Tibial nerve (tissue), 4 donors: ENCODE measurements around the gene KCNQ1. TPM values are rescaled to one million over a fixed set of nuclear protein-coding genes. Genes with fewer than 3 reads are reported as not detected.

Source experiments
- DNase-seq, 2 donors: peaks; one replicate each; pipeline ENCODE4 v3.0.0-alpha.2; 2019; ENCODE audit warnings: low spot score in 2 of 2
- H3K27ac ChIP-seq, 4 donors: fragments of 200-600 bp; sonication (generic) in 3 of 4; one replicate each; pipeline ENCODE4 v1.5.1; 2017 to 2019; ENCODE audit warnings: mild to moderate bottlenecking in 1 of 4
- H3K27me3 ChIP-seq, 2 donors: fragments of 200-600 bp; sonication (generic) in 1 of 2; one replicate each; pipeline versions ENCODE4 v1.5.1 to v1.6.0; 2017 to 2019
- H3K36me3 ChIP-seq, 3 donors: fragments of 200-600 bp; sonication (generic); one replicate each; pipeline ENCODE4 v1.5.1; 2018 to 2019
- H3K4me1 ChIP-seq, 4 donors: fragments of 200-600 bp; sonication (generic) in 3 of 4; one replicate each; pipeline ENCODE4 v1.5.1; 2017 to 2019
- H3K4me3 ChIP-seq, 4 donors: fragments of 200-600 bp; sonication (generic) in 3 of 4; one replicate each; pipeline ENCODE4 v1.5.1; 2017 to 2019; ENCODE audit warnings: mild to moderate bottlenecking in 1 of 4, moderate library complexity in 1 of 4
- H3K9me3 ChIP-seq, 4 donors: fragments of 200-600 bp; sonication (generic) in 3 of 4; one replicate each; pipeline ENCODE4 v1.5.1; 2017 to 2019
- EP300 ChIP-seq, 2 donors: sonication (generic); formaldehyde crosslinking; IDR thresholded peaks; one replicate each; pipeline ENCODE4 v1.6.1; 2017; ENCODE audit warnings: antibody characterized with exemption in 2 of 2, mild to moderate bottlenecking in 1 of 2
- POLR2A ChIP-seq, 2 donors: fragments of 450-650 bp; IDR thresholded peaks; one replicate each; pipeline ENCODE4 v1.6.1; 2017; ENCODE audit warnings: antibody characterized with exemption in 2 of 2, mild to moderate bottlenecking in 2 of 2, moderate library complexity in 2 of 2
- WGBS, 2 donors: methylation state at CpG; one replicate each; pipeline ENCODE4 v1.1.5; 2018; 5-methylcytosine and 5-hydroxymethylcytosine counted together
- total RNA-seq, 4 donors: library from RNA; depleted of rRNA; stranded (reverse); fragments of >200 nt; gene quantifications; one replicate each; pipeline ENCODE4 v1.1.0, GENCODE V29; 2016
- TF ChIP-seq, protein P1 (sequence below), 5 experiments: fragments of 200-600 bp in 3 of 5; fragments of 450-650 bp in 2 of 5; sonication (generic) in 3 of 5; IDR thresholded peaks; one replicate each; pipeline ENCODE4 v1.5.1; 2016 to 2019; ENCODE audit warnings: antibody characterized with exemption in 5 of 5, mild to moderate bottlenecking in 3 of 5, moderate library complexity in 2 of 5

Gene KCNQ1
- total RNA-seq, 4 donors from 2014 or later: 3.5 to 11.4 (median 7.5) TPM

DNA sequence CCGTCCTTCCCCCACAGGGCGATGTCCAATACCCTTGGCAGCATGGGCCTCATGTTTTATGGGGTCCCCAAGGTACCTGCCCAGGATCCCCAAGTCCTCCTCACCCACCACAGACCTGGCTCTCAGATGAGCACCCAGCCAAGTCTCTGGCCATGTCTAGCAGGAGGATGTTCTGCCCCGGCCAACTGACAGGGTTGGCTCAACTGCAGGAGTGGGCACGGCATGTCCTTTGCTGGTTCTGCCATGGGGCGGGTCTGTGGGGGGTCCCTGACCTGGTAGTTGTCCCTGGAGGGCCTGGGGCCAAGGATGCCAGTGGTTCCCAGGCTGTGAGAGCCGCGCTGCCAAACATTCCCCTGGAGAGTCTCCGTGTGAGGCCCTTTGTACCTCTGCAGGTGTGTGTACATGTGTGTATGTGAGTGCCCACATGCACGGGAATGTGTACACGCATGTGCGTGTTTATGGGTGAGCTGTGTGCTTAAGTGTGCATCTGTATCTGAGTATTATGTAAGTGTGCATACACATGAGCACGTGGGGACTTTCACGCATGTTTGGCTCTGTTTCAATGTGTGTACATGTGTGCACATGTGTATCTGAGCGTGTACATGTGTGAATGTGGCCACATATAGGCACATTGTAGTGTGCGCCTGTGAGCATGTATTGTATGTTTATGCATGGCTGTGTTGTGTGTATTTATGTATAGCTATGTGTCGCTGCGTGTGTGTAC, 85.5 kb downstream of the KCNQ1 start:
- no peaks in the 10 kb centered on the region for H3K27me3 ChIP-seq
- DNase-seq: no peak
- H3K4me3 ChIP-seq: no peak overlapping the region
- no peaks in the 10 kb centered on the region for H3K36me3 ChIP-seq
- H3K27ac ChIP-seq: no peak overlapping the region
- no peak for TF ChIP-seq POLR2A (IDR thresholded peaks at IDR 0.05)
- TF ChIP-seq, protein P1, sequence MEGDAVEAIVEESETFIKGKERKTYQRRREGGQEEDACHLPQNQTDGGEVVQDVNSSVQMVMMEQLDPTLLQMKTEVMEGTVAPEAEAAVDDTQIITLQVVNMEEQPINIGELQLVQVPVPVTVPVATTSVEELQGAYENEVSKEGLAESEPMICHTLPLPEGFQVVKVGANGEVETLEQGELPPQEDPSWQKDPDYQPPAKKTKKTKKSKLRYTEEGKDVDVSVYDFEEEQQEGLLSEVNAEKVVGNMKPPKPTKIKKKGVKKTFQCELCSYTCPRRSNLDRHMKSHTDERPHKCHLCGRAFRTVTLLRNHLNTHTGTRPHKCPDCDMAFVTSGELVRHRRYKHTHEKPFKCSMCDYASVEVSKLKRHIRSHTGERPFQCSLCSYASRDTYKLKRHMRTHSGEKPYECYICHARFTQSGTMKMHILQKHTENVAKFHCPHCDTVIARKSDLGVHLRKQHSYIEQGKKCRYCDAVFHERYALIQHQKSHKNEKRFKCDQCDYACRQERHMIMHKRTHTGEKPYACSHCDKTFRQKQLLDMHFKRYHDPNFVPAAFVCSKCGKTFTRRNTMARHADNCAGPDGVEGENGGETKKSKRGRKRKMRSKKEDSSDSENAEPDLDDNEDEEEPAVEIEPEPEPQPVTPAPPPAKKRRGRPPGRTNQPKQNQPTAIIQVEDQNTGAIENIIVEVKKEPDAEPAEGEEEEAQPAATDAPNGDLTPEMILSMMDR (IDR thresholded peaks at IDR 0.05): no peak
- no peak for TF ChIP-seq EP300 (IDR thresholded peaks at IDR 0.05)
- H3K4me1 ChIP-seq: peaks cover 0 to 37% (median 21%) of the 10 kb centered on the region in 4 donors
- WGBS, 2 donors: 85 to 87% methylated on average over 16 to 17 of the region's 17 CpGs
- no peaks in the 10 kb centered on the region for H3K9me3 ChIP-seq

- WGBS, 2 donors: 65 to 83% methylated on average over 8 to 10 of the region's 10 CpGs
- TF ChIP-seq, protein P1 (IDR thresholded peaks at IDR 0.05): no peak
- no peak for TF ChIP-seq POLR2A (IDR thresholded peaks at IDR 0.05)
- no peak for TF ChIP-seq EP300 (IDR thresholded peaks at IDR 0.05)
These were observed 86.0 kb downstream of the KCNQ1 start for GRCh38 chr11:2530855-2531200.

DNA sequence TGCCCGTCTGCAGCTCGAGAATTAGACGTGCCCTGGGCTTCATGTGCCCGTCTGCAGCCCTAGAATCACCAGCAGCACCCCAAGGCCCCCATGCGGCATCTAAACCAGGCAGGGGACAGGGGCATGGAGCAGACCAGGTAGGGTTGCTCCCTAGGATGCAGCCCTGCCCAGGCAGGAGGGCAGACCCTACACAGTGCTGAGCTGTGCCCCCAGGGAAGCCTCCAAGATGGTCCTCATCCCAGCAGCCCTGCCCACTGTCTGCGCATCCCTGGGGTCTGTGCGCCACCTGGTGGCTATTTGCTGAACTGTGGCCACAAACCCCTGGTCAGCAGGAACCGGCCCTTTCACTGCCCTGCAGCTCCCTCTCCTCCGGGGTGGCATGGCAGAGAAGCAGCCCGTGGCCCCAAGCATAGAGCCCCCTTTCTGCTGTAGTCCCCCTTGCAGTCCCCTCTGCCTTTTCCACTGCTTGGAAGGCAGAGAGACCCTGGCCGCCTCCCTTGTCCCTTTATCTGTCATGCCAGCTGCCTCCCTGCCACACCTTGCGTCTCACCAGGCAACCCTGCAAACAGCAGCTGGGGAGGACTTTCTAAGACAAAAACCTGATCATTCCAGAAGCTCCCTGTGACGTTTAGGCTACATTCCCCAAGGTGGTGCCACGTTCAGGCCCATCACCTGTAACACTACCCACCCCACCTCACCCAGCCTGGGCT, 86.6 kb downstream of the KCNQ1 start:
- peak; percentile 66 to 81 for DNase-seq
- Histone ChIP-seq H3K27me3 (no peaks in the 10 kb centered on the region), H3K4me1 (peaks cover 0 to 37% (median 19%) of the 10 kb centered on the region in 4 donors), H3K36me3 (no peaks in the 10 kb centered on the region), H3K4me3 (no peak overlapping the region), H3K9me3 (no peaks in the 10 kb centered on the region), H3K27ac (no peak overlapping the region)
- 36 to 40% methylated on average over 11 to 14 of the region's 14 CpGs for WGBS, 2 donors
- TF ChIP-seq EP300 (IDR thresholded peaks at IDR 0.05): no peak
- no peak for TF ChIP-seq POLR2A (IDR thresholded peaks at IDR 0.05)
- TF ChIP-seq, protein P1 (IDR thresholded peaks at IDR 0.05): peak; percentile 90 to 97 (median 95)

More at GRCh38 chr11:2530855-2531200, 86.0 kb downstream of the KCNQ1 start:
- Histone ChIP-seq H3K4me1 (peaks cover 0 to 37% (median 21%) of the 10 kb centered on the region in 4 donors), H3K27ac (no peak overlapping the region), H3K36me3 (no peaks in the 10 kb centered on the region), H3K4me3 (no peak overlapping the region), H3K9me3 (no peaks in the 10 kb centered on the region), H3K27me3 (no peaks in the 10 kb centered on the region)
- no peak for DNase-seq

- TF ChIP-seq, protein P1 (IDR thresholded peaks at IDR 0.05): no peak
- TF ChIP-seq POLR2A (IDR thresholded peaks at IDR 0.05) (no peak), EP300 (IDR thresholded peaks at IDR 0.05) (no peak)
- DNase-seq: no peak
- Histone ChIP-seq H3K36me3 (no peaks in the 10 kb centered on the region), H3K27ac (no peak overlapping the region), H3K9me3 (no peaks in the 10 kb centered on the region), H3K4me3 (no peak overlapping the region), H3K27me3 (no peaks in the 10 kb centered on the region), H3K4me1 (peaks cover 0 to 31% (median 16%) of the 10 kb centered on the region in 4 donors)
- 76 to 81% methylated on average over 17 to 21 of the region's 21 CpGs for WGBS, 2 donors
These were observed 87.3 kb downstream of the KCNQ1 start for GRCh38 chr11:2531987-2532703.
